CD14-positive monocyte (primary cell): ENCODE measurements around the gene MACROD1. TPM values are rescaled to one million over a fixed set of nuclear protein-coding genes. Genes with fewer than 3 reads are reported as not detected.

Source experiments
- DNase-seq, 3 donors: peaks; one replicate each; pipeline ENCODE4 v3.0.0-alpha.2; 2011 to 2022
- H2AFZ ChIP-seq: 2 replicates; pipeline ENCODE4 v1.6.0; 2012; ENCODE audit warnings: mild to moderate bottlenecking, low read depth, low read length, inconsistent platforms; ENCODE audit not compliant: insufficient read depth, poor library complexity, severe bottlenecking
- H3K27ac ChIP-seq, 2 donors: 1 replicate in 1 of 2; 2 replicates in 1 of 2; pipeline ENCODE4 v1.5.1; 2012 to 2013; ENCODE audit warnings: low read length in 2 of 2, control low read depth in 1 of 2, inconsistent platforms in 1 of 2, low read depth in 1 of 2, mild to moderate bottlenecking in 1 of 2
- H3K27me3 ChIP-seq, 2 donors: one replicate each; pipeline versions ENCODE4 v1.6.0 to v1.6.1; 2011 to 2013; ENCODE audit warnings: low read length in 2 of 2; ENCODE audit not compliant: control insufficient read depth in 2 of 2, insufficient read depth in 2 of 2
- H3K36me3 ChIP-seq, 2 donors: replicated peaks in 1 of 2; 1 replicate in 1 of 2; 2 replicates in 1 of 2; pipeline versions ENCODE4 v1.5.1 to v1.6.1; 2012 to 2013; ENCODE audit warnings: low read length in 2 of 2, control low read depth in 1 of 2, inconsistent platforms in 1 of 2, mild to moderate bottlenecking in 1 of 2; ENCODE audit not compliant: insufficient read depth in 2 of 2, control insufficient read depth in 1 of 2
- H3K4me1 ChIP-seq, 2 donors: 1 replicate in 1 of 2; 2 replicates in 1 of 2; pipeline versions ENCODE4 v1.5.1 to v1.6.1; 2012 to 2013; ENCODE audit warnings: low read length in 2 of 2, control low read depth in 1 of 2, inconsistent platforms in 1 of 2, mild to moderate bottlenecking in 1 of 2, moderate library complexity in 1 of 2; ENCODE audit not compliant: insufficient read depth in 2 of 2, control insufficient read depth in 1 of 2
- H3K4me2 ChIP-seq: replicated peaks from 2 replicates; pipeline ENCODE3; 2012; ENCODE audit warnings: low read length, moderate library complexity, mild to moderate bottlenecking; ENCODE audit not compliant: poor library complexity, severe bottlenecking; ENCODE audit errors: extremely low read depth
- H3K4me3 ChIP-seq, 3 experiments: fragments of 200-600 bp in 1 of 3; sonication (generic) in 1 of 3; replicated peaks in 1 of 3; 1 replicate in 2 of 3; 2 replicates in 1 of 3; pipeline ENCODE4 v1.5.1; 2011 to 2013; ENCODE audit warnings: low read length in 3 of 3, mild to moderate bottlenecking in 3 of 3, control low read depth in 2 of 3, low read depth in 2 of 3, inconsistent platforms in 1 of 3, moderate library complexity in 1 of 3
- H3K79me2 ChIP-seq: 2 replicates; pipeline ENCODE4 v1.6.0; 2012; ENCODE audit warnings: mild to moderate bottlenecking, control low read depth, inconsistent platforms, low read length, moderate library complexity; ENCODE audit not compliant: insufficient read depth
- H3K9ac ChIP-seq: 2 replicates; pipeline ENCODE4 v1.6.0; 2017; ENCODE audit warnings: low read length, mild to moderate bottlenecking; ENCODE audit not compliant: insufficient read depth, poor library complexity, severe bottlenecking
- H3K9me3 ChIP-seq, 2 donors: replicated peaks in 1 of 2; 1 replicate in 1 of 2; 2 replicates in 1 of 2; pipeline versions ENCODE4 v1.5.1 to v1.6.1; 2012 to 2013; ENCODE audit warnings: low read length in 2 of 2, control low read depth in 1 of 2; ENCODE audit not compliant: control insufficient read depth in 1 of 2, insufficient read depth in 1 of 2
- H4K20me1 ChIP-seq: 2 replicates; pipeline ENCODE4 v1.6.0; 2012; ENCODE audit warnings: mild to moderate bottlenecking, low read length, control low read depth, moderate library complexity; ENCODE audit not compliant: insufficient read depth
- H3K27ac Mint-ChIP-seq, 7 donors: one replicate each; pipeline ENCODE4 v1.8.0; 2020; ENCODE audit warnings: mild to moderate bottlenecking in 7 of 7, mixed read lengths in 7 of 7, moderate library complexity in 6 of 7, inconsistent platforms in 2 of 7
- H3K27me3 Mint-ChIP-seq, 3 donors: one replicate each; pipeline ENCODE4 v1.8.0; 2021 to 2022; ENCODE audit warnings: low read depth in 3 of 3, mild to moderate bottlenecking in 3 of 3, mixed read lengths in 3 of 3, moderate library complexity in 3 of 3, inconsistent platforms in 1 of 3
- H3K36me3 Mint-ChIP-seq, 2 donors: one replicate each; pipeline ENCODE4 v1.8.0; 2020; ENCODE audit warnings: mixed read lengths in 2 of 2, inconsistent platforms in 1 of 2, mild to moderate bottlenecking in 1 of 2
- H3K4me1 Mint-ChIP-seq: one replicate; pipeline ENCODE4 v1.8.0; 2020; ENCODE audit warnings: mild to moderate bottlenecking, mixed read lengths
- H3K4me3 Mint-ChIP-seq, 2 donors: one replicate each; pipeline ENCODE4 v1.8.0; 2020; ENCODE audit warnings: mild to moderate bottlenecking in 2 of 2, mixed read lengths in 2 of 2, moderate library complexity in 1 of 2
- H3K9me3 Mint-ChIP-seq, 7 donors: one replicate each; pipeline ENCODE4 v1.8.0; 2020 to 2022; ENCODE audit warnings: mixed read lengths in 7 of 7, mild to moderate bottlenecking in 6 of 7, moderate library complexity in 6 of 7, inconsistent platforms in 2 of 7
- CTCF ChIP-seq: fragments of 200-600 bp; IDR thresholded peaks from one replicate; pipeline ENCODE4 v1.8.0; 2022; ENCODE audit warnings: antibody characterized with exemption, mild to moderate bottlenecking
- WGBS: methylation state at CpG from one replicate; pipeline ENCODE4 v1.1.5; 2013; ENCODE audit warnings: missing lambda C conversion rate; ENCODE audit not compliant: insufficient coverage; 5-methylcytosine and 5-hydroxymethylcytosine counted together
- intact Hi-C, 2 donors: fragments of 100-400 bp; cut with micrococcal nuclease; formaldehyde crosslinking; loops; one replicate each; pipeline versions ENCODE4 v1.15.0 to v1.15.1; 2023
- polyA plus RNA-seq, 3 donors: library from polyadenylated mRNA; depleted of rRNA in 1 of 3; unstranded in 2 of 3; stranded (reverse) in 1 of 3; fragments of 300-500 nt in 2 of 3; fragments of >200 nt in 1 of 3; fragmentation: Illumina TruSeq in 2 of 3; gene quantifications; 1 replicate in 2 of 3; 2 replicates in 1 of 3; pipeline ENCODE4 v1.2.3, GENCODE V29; 2012 to 2021

The MACROD1 gene
- polyA plus RNA-seq, 3 donors, result 1.5 to 2.4 (median 2.2) TPM

- no peaks in the 10 kb centered on the region for H4K20me1 ChIP-seq
- 100% methylated on average over 3 of the region's 8 CpGs for WGBS
- TF ChIP-seq CTCF, result no peak
- Mint-ChIP-seq H3K9me3 (peaks cover 0 to 1% (median 0%) of the 10 kb centered on the region in 7 donors), H3K4me1 (no peaks in the 10 kb centered on the region), H3K27me3 (no peaks in the 10 kb centered on the region), H3K27ac (no peak overlapping the region), H3K36me3 (no peaks in the 10 kb centered on the region), H3K4me3 (no peak overlapping the region)
- H3K4me2 ChIP-seq, result no peak overlapping the region
- H3K9ac ChIP-seq, result no peak overlapping the region
- H3K36me3 ChIP-seq, result no peaks in the 10 kb centered on the region
- H3K4me3 ChIP-seq, result no peak overlapping the region
- no peaks in the 10 kb centered on the region for H3K27me3 ChIP-seq
- no peaks in the 10 kb centered on the region for H3K4me1 ChIP-seq
- H2AFZ ChIP-seq, result no peak overlapping the region
- no peak for DNase-seq
- H3K9me3 ChIP-seq, result no peaks in the 10 kb centered on the region
- H3K79me2 ChIP-seq, result no peaks in the 10 kb centered on the region
- H3K27ac ChIP-seq, result no peak overlapping the region
- intact Hi-C loops, result no loop called here
Measured at GRCh38 chr11:64109332-64109731, 56.6 kb downstream of the MACROD1 start.

- WGBS, result 95% methylated on average over 4 of the region's 9 CpGs
- H3K4me1 Mint-ChIP-seq, result no peaks in the 10 kb centered on the region
- Histone ChIP-seq H3K36me3 (no peaks in the 10 kb centered on the region), H3K9me3 (no peaks in the 10 kb centered on the region), H3K79me2 (no peaks in the 10 kb centered on the region), H3K4me2 (no peak overlapping the region), H4K20me1 (no peaks in the 10 kb centered on the region), H2AFZ (no peak overlapping the region), H3K4me1 (no peaks in the 10 kb centered on the region), H3K27me3 (no peaks in the 10 kb centered on the region), H3K4me3 (no peak overlapping the region), H3K9ac (no peak overlapping the region), H3K27ac (no peak overlapping the region)
- peaks cover 0 to 3% (median 0%) of the 10 kb centered on the region in 7 donors for H3K9me3 Mint-ChIP-seq
- no peak overlapping the region for H3K27ac Mint-ChIP-seq
- no peaks in the 10 kb centered on the region for H3K36me3 Mint-ChIP-seq
- no peak for DNase-seq
- intact Hi-C loops, result no loop called here
- H3K4me3 Mint-ChIP-seq, result no peak overlapping the region
- H3K27me3 Mint-ChIP-seq, result peaks cover 0 to 3% (median 0%) of the 10 kb centered on the region in 3 donors
- TF ChIP-seq CTCF, result no peak
Measured at GRCh38 chr11:64107303-64107702, 58.6 kb downstream of the MACROD1 start.
